Measurements from ENCODE around the gene CXCR6. TPM values are rescaled to one million over a fixed set of nuclear protein-coding genes. Genes with fewer than 3 reads are reported as not detected.

CXCR6 gene
- total RNA-seq, 2 donors from 2014 or later = not detected

GRCh38 chr3:45915518-45916231, 27.6 kb upstream of the CXCR6 start:
- Mint-ChIP-seq H3K36me3 (ENCODE audit: low read depth) (peaks cover 11% of the 10 kb centered on the region), H3K27ac (no peak overlapping the region), H3K9me3 (no peaks in the 10 kb centered on the region), H3K27me3 (ENCODE audit: insufficient read depth) (peaks cover 3% of the 10 kb centered on the region), H3K4me1 (no peaks in the 10 kb centered on the region), H3K4me3 (no peak overlapping the region)
- H3K36me3 ChIP-seq (ENCODE audit: control insufficient read depth, insufficient read depth, low read length) = no peaks in the 10 kb centered on the region
- no peak overlapping the region for H3K9ac ChIP-seq (ENCODE audit: extremely low read depth, low read length, poor library complexity, severe bottlenecking)
- peaks cover 17% of the 10 kb centered on the region for H3K27me3 ChIP-seq (ENCODE audit: control insufficient read depth, insufficient read depth, low read length, poor library complexity, severe bottlenecking)
- DNase-seq = peak; percentile 58
- WGBS, 2 experiments (ENCODE audit: insufficient coverage in 1 of 2, insufficient read length in 1 of 2) = 43 to 51% methylated on average over 3 to 13 of the region's 13 CpGs
- TF ChIP-seq CTCF (conservative IDR thresholded peaks at IDR 0.05) = no peak
- no peak overlapping the region for H3K4me3 ChIP-seq (ENCODE audit: low read length)
- no peaks in the 10 kb centered on the region for H3K9me3 ChIP-seq (ENCODE audit: control insufficient read depth, low read length)
- no peak overlapping the region for H3K27ac ChIP-seq (ENCODE audit: low read depth, low read length)
- H3K4me1 ChIP-seq (ENCODE audit: control insufficient read depth, insufficient read depth, low read length) = no peaks in the 10 kb centered on the region

GRCh38 chr3:45917146-45917898, 25.9 kb upstream of the CXCR6 start:
- no peaks in the 10 kb centered on the region for H3K9me3 Mint-ChIP-seq
- H3K27me3 Mint-ChIP-seq (ENCODE audit: insufficient read depth) = peaks cover 3% of the 10 kb centered on the region
- H3K4me3 Mint-ChIP-seq = no peak overlapping the region
- Histone ChIP-seq H3K9ac (ENCODE audit: extremely low read depth, low read length, poor library complexity, severe bottlenecking) (no peak overlapping the region), H3K27ac (ENCODE audit: low read depth, low read length) (no peak overlapping the region), H3K4me3 (ENCODE audit: low read length) (no peak overlapping the region), H3K36me3 (ENCODE audit: control insufficient read depth, insufficient read depth, low read length) (peaks cover 10% of the 10 kb centered on the region), H3K4me1 (ENCODE audit: control insufficient read depth, insufficient read depth, low read length) (no peaks in the 10 kb centered on the region), H3K9me3 (ENCODE audit: control insufficient read depth, low read length) (no peaks in the 10 kb centered on the region), H3K27me3 (ENCODE audit: control insufficient read depth, insufficient read depth, low read length, poor library complexity, severe bottlenecking) (peaks cover 14% of the 10 kb centered on the region)
- no peaks in the 10 kb centered on the region for H3K4me1 Mint-ChIP-seq
- no peak for TF ChIP-seq CTCF (conservative IDR thresholded peaks at IDR 0.05)
- 86 to 92% methylated on average over 1 to 6 of the region's 6 CpGs for WGBS, 2 experiments (ENCODE audit: insufficient coverage in 1 of 2, insufficient read length in 1 of 2)
- H3K36me3 Mint-ChIP-seq (ENCODE audit: low read depth) = peaks cover 20% of the 10 kb centered on the region
- DNase-seq = no peak
- no peak overlapping the region for H3K27ac Mint-ChIP-seq

- Histone ChIP-seq H3K9me3 (ENCODE audit: control insufficient read depth, low read length) (no peaks in the 10 kb centered on the region), H3K4me3 (ENCODE audit: low read length) (no peak overlapping the region), H3K9ac (ENCODE audit: extremely low read depth, low read length, poor library complexity, severe bottlenecking) (no peak overlapping the region), H3K4me1 (ENCODE audit: control insufficient read depth, insufficient read depth, low read length) (no peaks in the 10 kb centered on the region), H3K27me3 (ENCODE audit: control insufficient read depth, insufficient read depth, low read length, poor library complexity, severe bottlenecking) (no peaks in the 10 kb centered on the region), H3K36me3 (ENCODE audit: control insufficient read depth, insufficient read depth, low read length) (peaks cover 19% of the 10 kb centered on the region), H3K27ac (ENCODE audit: low read depth, low read length) (no peak overlapping the region)
- Mint-ChIP-seq H3K4me3 (no peak overlapping the region), H3K4me1 (no peaks in the 10 kb centered on the region), H3K27me3 (ENCODE audit: insufficient read depth) (no peaks in the 10 kb centered on the region), H3K27ac (peak overlapping the region; percentile 23), H3K36me3 (ENCODE audit: low read depth) (peaks cover 35% of the 10 kb centered on the region), H3K9me3 (no peaks in the 10 kb centered on the region)
- no peak for DNase-seq
- TF ChIP-seq CTCF (conservative IDR thresholded peaks at IDR 0.05) = no peak
- WGBS, 2 experiments (ENCODE audit: insufficient coverage in 1 of 2, insufficient read length in 1 of 2) = 92 to 94% methylated on average over 10 to 14 of the region's 14 CpGs
These were observed 21.9 kb upstream of the CXCR6 start for GRCh38 chr3:45921158-45922038.

Data from endodermal cell (in vitro differentiated cells).